HepG2 (cell line): ENCODE data around the gene ANKS4B. TPM values are rescaled to one million over a fixed set of nuclear protein-coding genes. Genes with fewer than 3 reads are reported as not detected.

Experiments used
- CHD2 ChIP-seq: IDR thresholded peaks from 2 replicates; pipeline ENCODE4 v1.6.1; 2011; ENCODE audit warnings: low read depth, low read length, improper control_type of control experiment
- FOSL1 ChIP-seq: sonication (generic); formaldehyde crosslinking; IDR thresholded peaks from 2 replicates; pipeline ENCODE4 v1.9.0; 2021; ENCODE audit warnings: missing genetic modification reagents, borderline replicate concordance
- NFIC ChIP-seq: IDR thresholded peaks from 2 replicates; pipeline ENCODE4 v1.6.1; 2012; ENCODE audit warnings: mild to moderate bottlenecking, low read length, inconsistent platforms
- SETDB1 ChIP-seq: sonication (generic); formaldehyde crosslinking; IDR thresholded peaks from 2 replicates; pipeline ENCODE4 v1.5.1; 2020; ENCODE audit warnings: missing genetic modification reagents, mild to moderate bottlenecking, borderline replicate concordance
- ZFP36L1 ChIP-seq: sonication (generic); formaldehyde crosslinking; IDR thresholded peaks from 2 replicates; pipeline ENCODE4 v1.8.0; 2022; ENCODE audit warnings: mild to moderate bottlenecking, missing genetic modification reagents, moderate library complexity
- ZNF230 ChIP-seq: sonication (generic); formaldehyde crosslinking; IDR thresholded peaks from 2 replicates; pipeline ENCODE4 v1.4.0; 2020; ENCODE audit warnings: mild to moderate bottlenecking, missing genetic modification reagents
- ZSCAN12 ChIP-seq: sonication (generic); formaldehyde crosslinking; IDR thresholded peaks from 2 replicates; pipeline ENCODE4 v1.9.0; 2021; ENCODE audit warnings: mild to moderate bottlenecking, missing genetic modification reagents
- polyA plus RNA-seq, 8 experiments: library from polyadenylated mRNA; depleted of rRNA in 3 of 8; stranded (reverse) in 7 of 8; unstranded in 1 of 8; fragments of >200 nt; fragmentation: Illumina TruSeq in 4 of 8; extraction: Trizol in 4 of 8; gene quantifications; 2 replicates each; pipeline versions ENCODE4 v1.2.1 to v1.2.3, GENCODE V29; 2011 to 2016; ENCODE audit warnings: low read depth in 4 of 8, missing spikeins in 1 of 8, mixed read lengths in 1 of 8; ENCODE audit not compliant: insufficient read depth in 1 of 8
- total RNA-seq, 5 experiments: library from RNA; depleted of rRNA; stranded (reverse); fragments of >200 nt; fragmentation: Illumina TruSeq; extraction: Trizol; gene quantifications; 2 replicates each; pipeline ENCODE4 v1.2.3, GENCODE V29; 2016; ENCODE audit warnings: low read depth in 1 of 5
- TF ChIP-seq, protein P1 (sequence below): sonication (generic); formaldehyde crosslinking; IDR thresholded peaks from 2 replicates; pipeline ENCODE4 v1.5.0; 2020; ENCODE audit warnings: missing genetic modification reagents
- TF ChIP-seq, protein P2 (sequence below): sonication (generic); formaldehyde crosslinking; IDR thresholded peaks from 2 replicates; pipeline ENCODE4 v1.8.0; 2022; ENCODE audit warnings: missing genetic modification reagents, mild to moderate bottlenecking, inconsistent platforms, borderline replicate concordance
- TF ChIP-seq, protein P3 (sequence below): sonication (generic); formaldehyde crosslinking; IDR thresholded peaks from 2 replicates; pipeline ENCODE4 v1.5.1; 2020; ENCODE audit warnings: missing genetic modification reagents, mild to moderate bottlenecking, borderline replicate concordance
- TF ChIP-seq, protein P4 (sequence below): sonication (generic); formaldehyde crosslinking; conservative IDR thresholded peaks from 2 replicates; pipeline ENCODE4 v1.8.1; 2023; ENCODE audit warnings: missing genetic modification reagents
- TF ChIP-seq, protein P5 (sequence below): sonication (generic); formaldehyde crosslinking; IDR thresholded peaks from 2 replicates; pipeline ENCODE4 v1.4.0; 2020; ENCODE audit warnings: missing genetic modification reagents
- TF ChIP-seq, protein P6 (sequence below): sonication (generic); formaldehyde crosslinking; IDR thresholded peaks from 2 replicates; pipeline ENCODE4 v1.5.0; 2020; ENCODE audit warnings: mild to moderate bottlenecking, missing genetic modification reagents, moderate library complexity
- TF ChIP-seq, protein P7 (sequence below): sonication (generic); formaldehyde crosslinking; IDR thresholded peaks from 2 replicates; pipeline ENCODE4 v1.5.0; 2020; ENCODE audit warnings: mild to moderate bottlenecking, missing genetic modification reagents

Gene ANKS4B
- total and polyA plus RNA-seq, 2 of the 13 experiments (the other 11 are each of a cell fraction or from before 2014, with no cell fraction given) = 6.5 to 30.0 TPM

DNA sequence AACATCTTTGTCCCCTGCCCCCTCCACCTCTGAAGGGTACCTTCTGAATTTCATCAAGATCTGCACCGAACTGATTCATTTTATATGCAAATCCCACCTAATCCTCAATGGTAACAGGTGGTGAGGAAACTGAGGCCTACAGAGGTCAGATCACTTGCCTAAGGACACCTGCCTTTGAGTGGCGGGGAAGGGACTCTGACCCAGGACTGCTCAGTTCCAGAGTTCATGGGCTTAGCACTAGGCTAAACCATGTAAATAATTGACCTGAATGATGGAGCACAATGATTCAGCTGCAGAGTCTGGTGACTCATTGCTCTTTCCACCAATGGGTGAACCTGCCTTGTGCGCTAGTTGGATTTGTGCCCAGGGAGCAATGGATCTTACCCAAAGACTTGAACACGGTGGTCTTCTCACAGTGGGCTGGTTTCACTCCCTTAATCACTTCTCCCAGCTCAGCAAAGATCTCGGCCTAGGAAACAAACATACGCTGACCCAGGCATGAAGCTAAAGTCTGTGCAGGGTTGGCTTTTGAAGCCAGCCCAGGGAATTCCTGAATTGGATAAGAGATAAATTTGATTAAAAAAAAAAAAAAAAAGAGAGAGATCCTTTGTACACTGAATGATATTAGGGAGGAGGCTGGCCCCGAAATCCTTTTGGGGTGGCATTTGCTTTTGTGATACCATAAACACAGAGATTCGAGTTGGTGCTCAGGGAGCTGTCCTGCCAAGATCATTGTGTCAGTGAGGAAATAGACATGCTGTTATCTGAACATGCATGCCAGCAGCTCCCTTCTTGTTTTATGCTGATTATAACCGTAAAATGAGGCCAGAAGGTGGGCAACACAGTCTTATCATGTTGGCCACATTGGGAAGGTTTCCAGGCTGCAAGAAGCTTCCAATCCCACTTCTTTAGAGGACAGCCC is 27.6 kb downstream of the ANKS4B start (continued):
- TF ChIP-seq, protein P1, sequence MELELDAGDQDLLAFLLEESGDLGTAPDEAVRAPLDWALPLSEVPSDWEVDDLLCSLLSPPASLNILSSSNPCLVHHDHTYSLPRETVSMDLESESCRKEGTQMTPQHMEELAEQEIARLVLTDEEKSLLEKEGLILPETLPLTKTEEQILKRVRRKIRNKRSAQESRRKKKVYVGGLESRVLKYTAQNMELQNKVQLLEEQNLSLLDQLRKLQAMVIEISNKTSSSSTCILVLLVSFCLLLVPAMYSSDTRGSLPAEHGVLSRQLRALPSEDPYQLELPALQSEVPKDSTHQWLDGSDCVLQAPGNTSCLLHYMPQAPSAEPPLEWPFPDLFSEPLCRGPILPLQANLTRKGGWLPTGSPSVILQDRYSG (CRISPR knock-in tag) = peak; percentile 63; the same call in 1 of the 2 replicates
- TF ChIP-seq, protein P2, sequence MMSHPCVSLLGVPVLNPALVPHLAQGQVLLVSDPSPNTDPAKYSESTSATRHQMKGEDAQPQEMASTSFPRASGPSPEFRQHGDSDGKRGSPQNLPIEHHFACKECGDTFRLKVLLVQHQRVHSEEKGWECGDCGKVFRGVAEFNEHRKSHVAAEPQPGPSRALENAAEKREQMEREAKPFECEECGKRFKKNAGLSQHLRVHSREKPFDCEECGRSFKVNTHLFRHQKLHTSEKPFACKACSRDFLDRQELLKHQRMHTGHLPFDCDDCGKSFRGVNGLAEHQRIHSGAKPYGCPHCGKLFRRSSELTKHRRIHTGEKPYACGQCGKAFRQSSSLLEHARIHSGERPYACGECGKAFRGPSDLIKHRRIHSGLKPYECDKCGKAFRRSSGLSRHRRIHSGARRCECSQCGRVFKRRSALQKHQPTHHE (CRISPR knock-in tag) = peak; percentile 65; the same call in 1 of the 2 replicates
- TF ChIP-seq, protein P3, sequence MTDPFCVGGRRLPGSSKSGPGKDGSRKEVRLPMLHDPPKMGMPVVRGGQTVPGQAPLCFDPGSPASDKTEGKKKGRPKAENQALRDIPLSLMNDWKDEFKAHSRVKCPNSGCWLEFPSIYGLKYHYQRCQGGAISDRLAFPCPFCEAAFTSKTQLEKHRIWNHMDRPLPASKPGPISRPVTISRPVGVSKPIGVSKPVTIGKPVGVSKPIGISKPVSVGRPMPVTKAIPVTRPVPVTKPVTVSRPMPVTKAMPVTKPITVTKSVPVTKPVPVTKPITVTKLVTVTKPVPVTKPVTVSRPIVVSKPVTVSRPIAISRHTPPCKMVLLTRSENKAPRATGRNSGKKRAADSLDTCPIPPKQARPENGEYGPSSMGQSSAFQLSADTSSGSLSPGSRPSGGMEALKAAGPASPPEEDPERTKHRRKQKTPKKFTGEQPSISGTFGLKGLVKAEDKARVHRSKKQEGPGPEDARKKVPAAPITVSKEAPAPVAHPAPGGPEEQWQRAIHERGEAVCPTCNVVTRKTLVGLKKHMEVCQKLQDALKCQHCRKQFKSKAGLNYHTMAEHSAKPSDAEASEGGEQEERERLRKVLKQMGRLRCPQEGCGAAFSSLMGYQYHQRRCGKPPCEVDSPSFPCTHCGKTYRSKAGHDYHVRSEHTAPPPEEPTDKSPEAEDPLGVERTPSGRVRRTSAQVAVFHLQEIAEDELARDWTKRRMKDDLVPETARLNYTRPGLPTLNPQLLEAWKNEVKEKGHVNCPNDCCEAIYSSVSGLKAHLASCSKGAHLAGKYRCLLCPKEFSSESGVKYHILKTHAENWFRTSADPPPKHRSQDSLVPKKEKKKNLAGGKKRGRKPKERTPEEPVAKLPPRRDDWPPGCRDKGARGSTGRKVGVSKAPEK (CRISPR knock-in tag) = no peak; the same call in 1 of the 2 replicates
- TF ChIP-seq ZSCAN12 (CRISPR knock-in tag) (no peak), NFIC (peak; percentile 97), ZFP36L1 (peak; percentile 81; the same call in 1 of the 2 replicates), FOSL1 (CRISPR knock-in tag) (peak; percentile 95; the same call in 1 of the 2 replicates), ZNF230 (no peak), CHD2 (no peak), SETDB1 (CRISPR knock-in tag) (no peak)
- TF ChIP-seq, protein P4, sequence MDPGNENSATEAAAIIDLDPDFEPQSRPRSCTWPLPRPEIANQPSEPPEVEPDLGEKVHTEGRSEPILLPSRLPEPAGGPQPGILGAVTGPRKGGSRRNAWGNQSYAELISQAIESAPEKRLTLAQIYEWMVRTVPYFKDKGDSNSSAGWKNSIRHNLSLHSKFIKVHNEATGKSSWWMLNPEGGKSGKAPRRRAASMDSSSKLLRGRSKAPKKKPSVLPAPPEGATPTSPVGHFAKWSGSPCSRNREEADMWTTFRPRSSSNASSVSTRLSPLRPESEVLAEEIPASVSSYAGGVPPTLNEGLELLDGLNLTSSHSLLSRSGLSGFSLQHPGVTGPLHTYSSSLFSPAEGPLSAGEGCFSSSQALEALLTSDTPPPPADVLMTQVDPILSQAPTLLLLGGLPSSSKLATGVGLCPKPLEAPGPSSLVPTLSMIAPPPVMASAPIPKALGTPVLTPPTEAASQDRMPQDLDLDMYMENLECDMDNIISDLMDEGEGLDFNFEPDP = 0 out of 2 replicates have a peak, but pooled peaks have one; percentile 7
- TF ChIP-seq, protein P5, sequence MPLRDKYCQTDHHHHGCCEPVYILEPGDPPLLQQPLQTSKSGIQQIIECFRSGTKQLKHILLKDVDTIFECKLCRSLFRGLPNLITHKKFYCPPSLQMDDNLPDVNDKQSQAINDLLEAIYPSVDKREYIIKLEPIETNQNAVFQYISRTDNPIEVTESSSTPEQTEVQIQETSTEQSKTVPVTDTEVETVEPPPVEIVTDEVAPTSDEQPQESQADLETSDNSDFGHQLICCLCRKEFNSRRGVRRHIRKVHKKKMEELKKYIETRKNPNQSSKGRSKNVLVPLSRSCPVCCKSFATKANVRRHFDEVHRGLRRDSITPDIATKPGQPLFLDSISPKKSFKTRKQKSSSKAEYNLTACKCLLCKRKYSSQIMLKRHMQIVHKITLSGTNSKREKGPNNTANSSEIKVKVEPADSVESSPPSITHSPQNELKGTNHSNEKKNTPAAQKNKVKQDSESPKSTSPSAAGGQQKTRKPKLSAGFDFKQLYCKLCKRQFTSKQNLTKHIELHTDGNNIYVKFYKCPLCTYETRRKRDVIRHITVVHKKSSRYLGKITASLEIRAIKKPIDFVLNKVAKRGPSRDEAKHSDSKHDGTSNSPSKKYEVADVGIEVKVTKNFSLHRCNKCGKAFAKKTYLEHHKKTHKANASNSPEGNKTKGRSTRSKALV (CRISPR knock-in tag) = no peak
- TF ChIP-seq, protein P6, sequence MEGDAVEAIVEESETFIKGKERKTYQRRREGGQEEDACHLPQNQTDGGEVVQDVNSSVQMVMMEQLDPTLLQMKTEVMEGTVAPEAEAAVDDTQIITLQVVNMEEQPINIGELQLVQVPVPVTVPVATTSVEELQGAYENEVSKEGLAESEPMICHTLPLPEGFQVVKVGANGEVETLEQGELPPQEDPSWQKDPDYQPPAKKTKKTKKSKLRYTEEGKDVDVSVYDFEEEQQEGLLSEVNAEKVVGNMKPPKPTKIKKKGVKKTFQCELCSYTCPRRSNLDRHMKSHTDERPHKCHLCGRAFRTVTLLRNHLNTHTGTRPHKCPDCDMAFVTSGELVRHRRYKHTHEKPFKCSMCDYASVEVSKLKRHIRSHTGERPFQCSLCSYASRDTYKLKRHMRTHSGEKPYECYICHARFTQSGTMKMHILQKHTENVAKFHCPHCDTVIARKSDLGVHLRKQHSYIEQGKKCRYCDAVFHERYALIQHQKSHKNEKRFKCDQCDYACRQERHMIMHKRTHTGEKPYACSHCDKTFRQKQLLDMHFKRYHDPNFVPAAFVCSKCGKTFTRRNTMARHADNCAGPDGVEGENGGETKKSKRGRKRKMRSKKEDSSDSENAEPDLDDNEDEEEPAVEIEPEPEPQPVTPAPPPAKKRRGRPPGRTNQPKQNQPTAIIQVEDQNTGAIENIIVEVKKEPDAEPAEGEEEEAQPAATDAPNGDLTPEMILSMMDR = peak; percentile 22; the same call in 1 of the 2 replicates
- TF ChIP-seq, protein P7, sequence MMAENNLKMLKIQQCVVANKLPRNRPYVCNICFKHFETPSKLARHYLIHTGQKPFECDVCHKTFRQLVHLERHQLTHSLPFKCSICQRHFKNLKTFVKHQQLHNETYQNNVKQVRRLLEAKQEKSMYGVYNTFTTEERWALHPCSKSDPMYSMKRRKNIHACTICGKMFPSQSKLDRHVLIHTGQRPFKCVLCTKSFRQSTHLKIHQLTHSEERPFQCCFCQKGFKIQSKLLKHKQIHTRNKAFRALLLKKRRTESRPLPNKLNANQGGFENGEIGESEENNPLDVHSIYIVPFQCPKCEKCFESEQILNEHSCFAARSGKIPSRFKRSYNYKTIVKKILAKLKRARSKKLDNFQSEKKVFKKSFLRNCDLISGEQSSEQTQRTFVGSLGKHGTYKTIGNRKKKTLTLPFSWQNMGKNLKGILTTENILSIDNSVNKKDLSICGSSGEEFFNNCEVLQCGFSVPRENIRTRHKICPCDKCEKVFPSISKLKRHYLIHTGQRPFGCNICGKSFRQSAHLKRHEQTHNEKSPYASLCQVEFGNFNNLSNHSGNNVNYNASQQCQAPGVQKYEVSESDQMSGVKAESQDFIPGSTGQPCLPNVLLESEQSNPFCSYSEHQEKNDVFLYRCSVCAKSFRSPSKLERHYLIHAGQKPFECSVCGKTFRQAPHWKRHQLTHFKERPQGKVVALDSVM (CRISPR knock-in tag) = peak; percentile 63
